GM10847 (cell line): ENCODE measurements around the gene FAM110D.

ENCODE experiments used
- POLR2A ChIP-seq: IDR thresholded peaks from 2 replicates; pipeline ENCODE4 v1.6.1; 2011; ENCODE audit not compliant: insufficient read length; ENCODE audit errors: extremely low read depth

FAM110D gene

DNA sequence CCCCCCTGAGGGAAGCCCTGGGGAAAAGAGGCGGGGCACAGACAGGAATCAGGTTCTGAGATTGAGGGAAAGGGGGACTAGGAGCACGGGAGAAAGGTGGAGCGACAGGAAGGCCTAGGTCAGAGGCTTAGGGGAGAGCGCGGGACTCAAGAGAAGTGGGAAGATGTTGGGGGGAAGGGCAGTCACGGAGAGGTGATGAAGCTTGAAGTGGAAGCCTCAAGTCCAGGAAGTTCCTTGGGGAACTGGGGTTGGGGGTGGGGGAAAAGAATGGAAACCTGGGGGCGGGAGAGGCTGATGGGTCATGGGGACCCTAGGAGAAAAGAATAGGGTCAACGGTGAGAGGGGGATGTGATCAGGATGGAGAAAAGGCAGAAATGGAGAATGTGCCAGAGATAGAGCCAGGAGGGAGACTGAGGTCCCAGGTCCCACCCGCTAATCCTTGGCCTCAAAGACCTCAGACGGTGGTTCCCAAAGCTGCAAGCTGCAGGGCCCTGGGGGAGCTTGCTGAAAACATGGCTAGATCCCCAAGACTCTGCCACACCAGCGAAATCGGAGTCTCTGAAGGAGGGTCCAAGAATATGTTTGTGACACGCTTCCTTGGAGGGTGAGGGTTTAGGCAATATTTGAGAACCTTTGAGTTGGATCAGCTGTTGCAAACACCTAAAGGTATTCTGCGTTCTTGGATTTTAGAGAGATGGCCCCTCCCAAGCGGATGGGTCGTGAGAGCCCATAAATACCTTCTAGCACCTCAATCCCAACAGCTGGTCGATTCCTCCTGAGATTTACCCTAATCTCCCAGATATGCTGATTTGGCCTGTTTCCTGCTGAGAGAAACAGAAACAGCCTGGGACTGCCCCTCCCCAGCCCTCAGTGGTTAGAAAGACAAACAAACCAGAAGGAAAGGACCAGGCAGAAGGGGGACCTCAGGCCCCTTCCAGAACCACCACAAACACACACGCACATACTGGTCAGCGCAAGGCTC, 6.3 kb downstream of the FAM110D start:
- no peak for TF ChIP-seq POLR2A

- TF ChIP-seq POLR2A: no peak
Observed at GRCh38 chr1:26166719-26167281, 7.9 kb downstream of the FAM110D start.

DNA sequence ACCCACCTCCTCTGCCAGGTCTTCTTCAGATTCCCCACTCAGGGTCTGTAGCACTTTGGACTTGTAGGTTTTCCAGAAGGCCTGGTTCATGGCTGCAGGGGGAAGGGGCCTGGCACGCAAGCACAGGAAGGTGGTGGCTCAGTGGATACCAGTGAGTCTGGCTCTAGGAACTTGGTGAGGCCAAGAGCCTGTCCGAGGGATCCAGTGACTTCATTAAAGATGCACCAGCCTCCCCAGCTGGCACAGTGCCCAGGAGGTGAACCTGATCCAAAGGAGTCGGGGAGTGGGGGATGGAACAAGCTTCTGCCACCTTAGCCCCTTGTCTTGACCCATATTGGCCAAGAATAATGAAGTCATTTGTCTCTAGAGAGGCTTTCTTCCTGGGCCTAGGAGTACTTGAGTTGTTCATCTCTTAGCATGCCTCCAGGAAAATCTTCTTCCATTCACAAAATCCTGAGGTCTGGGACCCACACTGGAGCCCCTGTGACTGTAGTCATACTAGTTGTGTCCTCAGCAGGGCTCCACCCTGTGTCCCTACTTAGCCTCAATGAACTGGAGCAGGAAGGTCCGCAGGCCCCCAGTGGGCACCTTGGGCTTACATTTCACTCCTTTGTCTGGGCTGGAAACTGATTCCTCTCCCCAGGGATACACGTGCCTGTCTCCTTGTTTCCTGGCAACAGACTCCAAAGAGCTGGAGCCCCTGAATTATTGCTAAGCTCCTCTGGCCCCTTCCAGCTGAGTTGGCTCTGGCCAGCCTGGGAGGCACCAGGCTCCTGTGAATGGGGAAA, 9.7 kb downstream of the FAM110D start, which contains the start of gene C1orf232:
Gene C1orf232 (minus strand): TSS at position 554 of the 788 bp plus-strand sequence. CDS start 464 bp downstream, at position 90.
- TF ChIP-seq POLR2A: no peak

DNA sequence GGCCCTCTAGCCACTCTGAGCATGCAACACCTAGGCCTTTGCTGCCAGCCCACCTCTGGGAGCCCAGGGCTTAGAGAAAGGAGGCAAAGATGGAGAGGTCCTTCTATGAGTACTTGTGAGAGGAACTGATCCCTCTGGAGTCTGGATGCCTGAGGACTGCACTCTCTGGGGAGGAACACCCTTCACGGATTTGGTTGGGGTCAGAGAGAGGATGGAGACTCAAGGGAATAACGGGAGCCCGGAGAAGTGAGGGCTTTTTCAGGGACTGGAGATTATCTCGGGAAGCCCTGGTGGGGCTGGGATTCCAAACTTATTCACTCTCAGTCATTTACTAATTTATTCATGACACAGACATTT, 10.3 kb downstream of the FAM110D start:
- no peak for TF ChIP-seq POLR2A

GRCh38 chr1:26169669-26170471, 11.0 kb downstream of the FAM110D start, which contains the start of gene ZNF593:
Gene ZNF593 (plus strand): TSS chr1:26169908. CDS start chr1:26169984, 76 bp downstream.
- TF ChIP-seq POLR2A: peak; percentile 80

DNA sequence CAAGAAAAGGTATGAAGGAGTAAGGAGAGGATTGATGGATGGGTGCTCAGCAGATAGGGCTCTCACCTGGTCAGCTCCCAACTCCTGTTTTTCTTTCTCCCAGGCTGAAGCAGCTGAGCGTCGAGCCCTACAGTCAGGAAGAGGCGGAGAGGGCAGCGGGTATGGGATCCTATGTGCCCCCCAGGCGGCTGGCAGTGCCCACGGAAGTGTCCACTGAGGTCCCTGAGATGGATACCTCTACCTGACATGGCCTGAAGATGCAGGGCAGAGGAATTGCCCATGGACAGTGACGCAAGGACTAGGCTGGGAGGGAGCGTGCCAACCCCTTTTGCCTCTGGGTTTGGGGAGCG, 11.6 kb downstream of the FAM110D start:
- TF ChIP-seq POLR2A: no peak

DNA sequence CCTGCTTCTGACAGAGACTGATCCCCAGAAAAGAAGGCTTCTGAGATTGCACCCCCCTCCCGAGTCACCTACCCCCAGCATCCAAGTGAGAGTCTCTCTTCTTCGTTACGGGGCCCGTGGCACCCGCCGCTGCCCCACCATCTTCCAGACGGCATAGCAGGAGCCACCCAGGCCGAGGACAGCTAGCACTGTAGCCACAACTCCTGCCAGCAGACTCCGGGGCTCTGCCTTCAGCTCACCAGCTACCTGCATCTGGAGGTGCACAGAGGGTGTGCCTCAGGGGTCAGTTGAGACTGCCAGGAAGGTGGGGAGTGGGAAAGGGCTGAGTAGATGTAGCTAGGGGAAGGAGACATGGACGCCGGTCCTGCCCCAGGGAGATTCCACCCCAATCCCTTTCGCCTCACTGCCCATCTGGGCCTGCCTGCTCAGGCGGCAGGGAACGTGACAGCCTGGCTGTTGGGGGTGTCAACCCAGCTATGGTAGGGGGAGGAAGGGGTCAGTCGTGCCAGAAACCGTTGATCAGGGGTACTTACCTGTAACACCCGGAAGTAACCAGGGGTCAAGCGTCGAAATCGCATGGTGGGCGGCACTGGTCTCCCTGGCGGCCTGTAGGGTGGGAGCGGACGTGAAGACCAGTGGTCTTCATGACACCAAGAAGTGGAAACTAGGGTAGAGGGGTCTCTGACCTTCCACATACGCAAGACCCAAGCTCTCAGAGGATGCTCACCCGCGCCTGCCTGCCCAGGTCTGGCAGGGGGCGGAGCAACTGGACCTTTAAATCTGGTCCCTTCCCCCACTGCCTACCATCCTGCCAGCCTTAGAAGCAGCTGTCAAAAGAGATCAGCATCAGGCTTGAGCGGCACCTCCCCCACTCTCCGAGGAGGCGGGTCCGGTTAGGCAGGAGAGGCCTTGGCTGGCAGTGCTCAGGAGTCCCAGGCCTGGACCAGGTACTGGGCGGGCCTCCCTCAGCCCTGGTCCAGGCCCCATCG, 12.5 kb downstream of the FAM110D start, which contains the start of gene ZNF593OS:
Gene ZNF593OS (minus strand): TSS at position 749 of the 989 bp plus-strand sequence. CDS start 171 bp downstream, at position 578.
- no peak for TF ChIP-seq POLR2A

DNA sequence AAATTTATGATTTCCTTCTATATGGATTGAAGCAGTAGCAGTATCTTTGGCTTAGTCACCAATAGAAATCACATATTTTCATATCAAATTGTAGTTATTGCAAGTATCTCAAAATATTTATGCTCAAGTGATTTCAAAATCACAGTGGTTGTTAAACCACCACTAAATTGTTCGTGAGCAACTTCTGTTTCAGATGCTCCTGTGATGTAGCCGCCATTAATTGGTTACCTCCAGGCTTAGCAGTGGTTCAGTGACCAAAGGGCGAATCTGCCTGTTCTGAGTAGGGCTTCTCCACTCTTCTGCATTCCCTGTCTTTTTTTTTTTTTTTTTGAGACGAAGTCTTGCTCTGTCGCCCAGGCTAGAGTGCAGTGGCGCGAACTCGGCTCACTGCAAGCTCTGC, 16.5 kb downstream of the FAM110D start:
- no peak for TF ChIP-seq POLR2A

DNA sequence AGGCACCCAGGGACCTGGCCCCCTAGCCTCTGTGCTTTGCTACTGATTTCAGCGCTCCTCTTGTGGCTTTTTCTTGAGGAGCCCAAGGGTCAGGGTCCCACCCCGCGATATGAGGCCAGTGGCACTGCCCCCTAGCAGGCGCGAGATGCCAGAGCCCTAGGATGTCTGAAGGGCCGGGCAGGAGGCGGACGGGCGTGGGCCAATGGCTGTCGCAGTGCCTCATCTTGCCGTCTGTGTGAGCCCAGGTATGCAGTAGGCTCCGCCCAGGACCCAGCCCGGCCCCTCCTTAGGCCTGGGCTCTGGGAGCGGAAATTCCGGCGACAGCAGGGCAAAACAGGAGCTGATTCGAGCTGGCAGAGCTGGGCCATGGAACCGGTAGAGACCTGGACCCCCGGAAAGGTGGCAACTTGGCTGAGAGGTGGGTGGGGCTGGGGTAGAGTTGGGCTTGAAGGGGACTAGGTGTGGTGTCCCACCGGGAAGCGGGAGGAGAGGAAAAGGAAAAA, 18.4 kb downstream of the FAM110D start, which contains the start of gene CNKSR1:
Gene CNKSR1 (plus strand): TSS at position 310 of the 503 bp plus-strand sequence. CDS start 57 bp downstream, at position 367.
- TF ChIP-seq POLR2A: no peak

DNA sequence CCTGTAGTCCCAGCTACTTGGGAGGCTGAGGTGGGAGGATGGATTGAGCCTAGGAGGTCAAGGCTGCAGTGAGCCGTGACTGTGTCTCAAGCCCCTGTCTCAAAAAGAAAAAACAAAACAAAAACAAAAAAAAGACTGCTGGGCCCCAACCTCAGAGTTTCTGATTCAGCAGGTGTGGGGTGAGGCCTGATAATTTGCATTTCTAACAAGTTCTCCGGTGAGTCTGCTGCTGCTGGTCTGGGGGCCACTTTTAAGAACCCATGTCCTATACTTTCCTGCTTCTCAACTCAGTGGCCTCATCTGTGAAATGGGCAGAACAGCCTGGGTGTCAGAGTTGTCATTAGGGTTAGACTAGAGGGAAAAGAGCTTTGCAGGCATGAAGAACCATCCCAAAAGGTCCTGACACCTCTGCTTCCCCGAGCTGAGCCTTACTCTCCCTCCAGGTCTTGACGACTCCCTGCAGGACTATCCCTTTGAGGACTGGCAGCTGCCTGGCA, 21.2 kb downstream of the FAM110D start:
- no peak for TF ChIP-seq POLR2A

DNA sequence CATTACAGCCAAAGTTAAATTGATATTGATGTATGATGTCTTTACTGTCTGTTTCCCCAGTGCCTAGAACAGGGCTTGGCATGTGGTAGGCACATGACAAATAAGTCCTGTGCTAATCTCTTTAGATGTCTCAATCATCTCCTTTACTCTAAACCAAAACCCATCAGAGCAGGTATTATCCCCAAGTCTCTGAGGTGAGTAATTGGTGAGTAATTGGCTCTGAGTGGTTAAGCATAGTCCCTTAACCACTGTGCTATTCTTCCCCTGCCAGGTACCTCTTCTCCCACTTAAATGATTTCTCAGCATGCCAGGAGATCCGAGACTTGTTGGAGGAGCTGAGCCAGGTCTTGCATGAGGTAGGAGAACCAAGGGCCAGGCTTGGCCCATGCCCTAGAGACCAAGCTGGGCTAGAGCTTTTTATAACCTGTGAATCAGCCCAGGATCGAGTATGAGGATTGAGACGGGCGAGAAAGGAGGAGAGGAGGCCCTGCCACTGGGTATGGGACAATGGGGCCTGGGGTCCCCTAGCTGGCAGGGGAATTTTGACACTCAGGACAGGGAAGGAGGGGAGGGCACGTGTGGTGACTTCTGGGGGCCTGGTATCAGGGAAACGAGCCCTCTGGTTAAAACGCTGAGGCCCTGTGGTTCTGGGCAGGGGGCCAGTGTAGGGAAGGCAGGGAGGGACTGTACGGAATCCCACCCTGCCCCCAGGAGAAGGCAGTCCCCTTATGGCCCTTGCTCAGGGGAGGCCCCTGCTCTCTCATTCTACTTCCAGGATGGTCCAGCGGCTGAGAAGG, 22.9 kb downstream of the FAM110D start:
- TF ChIP-seq POLR2A: no peak

DNA sequence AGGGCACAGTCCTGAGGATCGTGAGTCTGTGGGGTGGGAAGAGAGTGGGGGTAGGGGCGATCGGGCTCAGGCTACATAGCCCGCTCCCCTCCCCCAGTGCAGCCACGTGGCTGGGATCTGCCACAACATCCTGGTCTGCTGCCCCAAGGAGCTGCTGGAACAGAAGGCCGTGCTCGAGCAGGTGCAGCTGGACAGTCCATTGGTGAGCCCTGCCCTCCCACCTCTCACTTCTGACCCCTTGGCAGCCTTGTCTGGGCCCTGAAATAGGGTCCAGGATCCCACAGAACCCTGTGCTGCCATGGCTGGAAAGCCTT, 23.5 kb downstream of the FAM110D start:
- TF ChIP-seq POLR2A: no peak
